Astrocyte (in vitro differentiated cells and primary cell): ENCODE data around the gene SDK1.

ENCODE experiments used
- CTCF ChIP-seq: IDR thresholded peaks from 2 replicates; pipeline ENCODE4 v1.5.1; 2011; ENCODE audit warnings: low read depth, mild to moderate bottlenecking, inconsistent platforms, low read length, moderate library complexity; ENCODE audit not compliant: insufficient read depth
- EZH2 ChIP-seq: IDR thresholded peaks from 2 replicates; pipeline ENCODE4 v1.6.1; 2012; ENCODE audit warnings: mild to moderate bottlenecking, low read length, inconsistent platforms; ENCODE audit not compliant: insufficient read depth

DNA sequence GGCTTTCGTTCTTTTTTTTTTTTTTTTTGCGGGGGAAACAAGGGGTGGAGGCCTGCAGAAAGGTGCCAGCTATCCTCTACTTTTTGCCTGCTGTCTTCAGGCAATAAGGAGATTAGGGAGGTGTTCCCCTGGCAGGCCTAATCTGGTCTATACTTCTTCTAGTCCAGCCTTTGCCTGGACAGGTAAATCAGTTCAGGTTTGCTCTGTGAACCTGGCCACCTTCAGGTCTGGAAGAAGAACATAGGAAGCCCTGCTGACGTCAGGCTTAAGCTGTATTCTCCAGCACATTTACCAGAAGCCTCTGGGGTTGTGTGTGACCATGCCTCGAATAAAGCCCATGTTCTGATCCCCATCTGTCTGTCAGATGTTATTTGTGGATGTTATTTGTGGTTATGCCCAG, 115.4 kb downstream of the SDK1 start:
- TF ChIP-seq EZH2 (no peak), CTCF (no peak)
